Type B pancreatic cell (in vitro differentiated cells): Measurements from ENCODE around the gene MICAL3. TPM values are rescaled to one million over a fixed set of nuclear protein-coding genes. Genes with fewer than 3 reads are reported as not detected.

Experiments
- DNase-seq: peaks from one replicate; pipeline ENCODE4 v3.0.0; 2021; ENCODE audit warnings: mixed read lengths; ENCODE audit not compliant: unreplicated experiment; ENCODE audit errors: extremely low spot score
- H3K27ac Mint-ChIP-seq: 2 replicates; pipeline ENCODE4 v1.8.0; 2021; ENCODE audit warnings: mild to moderate bottlenecking, mixed read lengths
- H3K27me3 Mint-ChIP-seq: 2 replicates; pipeline ENCODE4 v1.8.0; 2021; ENCODE audit warnings: mixed read lengths
- H3K36me3 Mint-ChIP-seq: 2 replicates; pipeline ENCODE4 v1.8.0; 2021; ENCODE audit warnings: mixed read lengths
- H3K4me1 Mint-ChIP-seq: one replicate; pipeline ENCODE4 v1.8.0; 2021; ENCODE audit warnings: mixed read lengths; ENCODE audit not compliant: unreplicated experiment
- H3K4me3 Mint-ChIP-seq: 2 replicates; pipeline ENCODE4 v1.8.0; 2021; ENCODE audit warnings: mild to moderate bottlenecking, mixed read lengths
- H3K9me3 Mint-ChIP-seq: 2 replicates; pipeline ENCODE4 v1.8.0; 2021; ENCODE audit warnings: mixed read lengths
- CTCF ChIP-seq: fragments of 200-600 bp; sonication (generic); conservative IDR thresholded peaks from 2 replicates; pipeline ENCODE4 v1.5.0; 2021; ENCODE audit warnings: antibody characterized with exemption, mild to moderate bottlenecking
- total RNA-seq: library from RNA; stranded (reverse); gene quantifications from 2 replicates; pipeline ENCODE4 v1.2.1, GENCODE V29; 2021; ENCODE audit warnings: low replicate concordance

MICAL3 gene
- total RNA-seq, 1 donor from 2014 or later = 56.4 TPM

GRCh38 chr22:17912945-17913721 lies 111.2 kb downstream of the MICAL3 start:
- Mint-ChIP-seq H3K27ac (no peak overlapping the region), H3K4me3 (no peak overlapping the region), H3K27me3 (no peaks in the 10 kb centered on the region), H3K36me3 (no peaks in the 10 kb centered on the region), H3K9me3 (no peaks in the 10 kb centered on the region), H3K4me1 (peaks cover 40% of the 10 kb centered on the region)
- no peak for TF ChIP-seq CTCF
- no peak for DNase-seq

GRCh38 chr22:17911887-17912286 lies 112.5 kb downstream of the MICAL3 start:
- no peak overlapping the region for H3K27ac Mint-ChIP-seq
- TF ChIP-seq CTCF = no peak
- no peaks in the 10 kb centered on the region for H3K27me3 Mint-ChIP-seq
- no peaks in the 10 kb centered on the region for H3K36me3 Mint-ChIP-seq
- no peak for DNase-seq
- no peaks in the 10 kb centered on the region for H3K9me3 Mint-ChIP-seq
- H3K4me1 Mint-ChIP-seq = peaks cover 46% of the 10 kb centered on the region
- H3K4me3 Mint-ChIP-seq = no peak overlapping the region

GRCh38 chr22:17911312-17911705 lies 113.1 kb downstream of the MICAL3 start:
- H3K36me3 Mint-ChIP-seq = no peaks in the 10 kb centered on the region
- no peaks in the 10 kb centered on the region for H3K27me3 Mint-ChIP-seq
- no peak for DNase-seq
- TF ChIP-seq CTCF = no peak
- peak overlapping the region; percentile 79 for H3K27ac Mint-ChIP-seq
- H3K4me1 Mint-ChIP-seq = peaks cover 46% of the 10 kb centered on the region
- H3K9me3 Mint-ChIP-seq = no peaks in the 10 kb centered on the region
- no peak overlapping the region for H3K4me3 Mint-ChIP-seq

GRCh38 chr22:17910561-17911311 lies 113.6 kb downstream of the MICAL3 start:
- DNase-seq = no peak

GRCh38 chr22:17907748-17908051 lies 116.7 kb downstream of the MICAL3 start:
- H3K27me3 Mint-ChIP-seq = no peaks in the 10 kb centered on the region
- no peak for DNase-seq
- no peak overlapping the region for H3K27ac Mint-ChIP-seq
- H3K36me3 Mint-ChIP-seq = peaks cover 12% of the 10 kb centered on the region
- peaks cover 42% of the 10 kb centered on the region for H3K4me1 Mint-ChIP-seq
- no peak overlapping the region for H3K4me3 Mint-ChIP-seq
- no peaks in the 10 kb centered on the region for H3K9me3 Mint-ChIP-seq
- TF ChIP-seq CTCF = no peak

More at GRCh38 chr22:17910561-17911311, 113.6 kb downstream of the MICAL3 start:
- Mint-ChIP-seq H3K4me3 (peak overlapping the region; percentile 48), H3K27me3 (no peaks in the 10 kb centered on the region), H3K9me3 (no peaks in the 10 kb centered on the region), H3K36me3 (no peaks in the 10 kb centered on the region), H3K4me1 (peaks cover 46% of the 10 kb centered on the region), H3K27ac (peak overlapping the region; percentile 79)
- TF ChIP-seq CTCF = no peak
